H1 (cell line): ENCODE data around the gene LDHB. TPM values are rescaled to one million over a fixed set of nuclear protein-coding genes. Genes with fewer than 3 reads are reported as not detected.
"Not testable (repeated sequence)": the region's sequence is repeated elsewhere in the genome, so short reads cannot be mapped to it uniquely, and the experiment has no call there.

Experiments used
- CTCF ChIA-PET: fragments of 300-600 bp; sonication (Branson Sonifier 250); formaldehyde crosslinking; loops from one replicate; lab custom pipeline; 2021; ENCODE audit not compliant: partially characterized antibody; lab: Charles Lee
- POLR2A ChIA-PET: fragments of 300-600 bp; sonication (Branson Sonifier 250); formaldehyde crosslinking; loops from one replicate; lab custom pipeline; 2021; ENCODE audit warnings: inconsistent platforms; ENCODE audit not compliant: partially characterized antibody; lab: Charles Lee
- DNase-seq, 2 experiments: peaks; one replicate each; pipeline versions ENCODE4 v3.0.0 to v3.0.0-alpha.2; 2010 to 2022; ENCODE audit warnings: low spot score in 2 of 2, low read depth in 1 of 2, mixed read lengths in 1 of 2
- FAIRE-seq: peaks from 2 replicates; lab custom pipeline; 2011; peaks lifted over from hg19 to GRCh38; lab: Jason Lieb, UNC
- H2AFZ ChIP-seq: 2 replicates; pipeline ENCODE4 v1.8.1; 2012; ENCODE audit warnings: low read length, inconsistent platforms
- H2AK5ac ChIP-seq: 2 replicates; pipeline ENCODE4 v1.6.1; 2013; ENCODE audit warnings: low read depth, low read length
- H2BK120ac ChIP-seq: replicated peaks from 2 replicates; pipeline ENCODE3; 2013; ENCODE audit warnings: low read depth, low read length, inconsistent platforms
- H2BK12ac ChIP-seq: 2 replicates; pipeline ENCODE4 v1.6.1; 2013; ENCODE audit warnings: low read depth, low read length
- H2BK15ac ChIP-seq: 2 replicates; pipeline ENCODE4 v1.6.1; 2013; ENCODE audit warnings: low read length
- H2BK20ac ChIP-seq: 2 replicates; pipeline ENCODE4 v1.6.1; 2013; ENCODE audit warnings: low read length
- H2BK5ac ChIP-seq: 2 replicates; pipeline ENCODE4 v1.6.1; 2013; ENCODE audit warnings: low read depth, low read length
- H3K14ac ChIP-seq: 2 replicates; pipeline ENCODE4 v1.6.1; 2013; ENCODE audit warnings: inconsistent platforms; ENCODE audit not compliant: insufficient read length
- H3K18ac ChIP-seq: 2 replicates; pipeline ENCODE4 v1.6.1; 2013; ENCODE audit warnings: low read length; ENCODE audit errors: extremely low read depth
- H3K23ac ChIP-seq: 2 replicates; pipeline ENCODE4 v1.6.1; 2013; ENCODE audit warnings: inconsistent platforms; ENCODE audit not compliant: insufficient read length
- H3K23me2 ChIP-seq: 2 replicates; pipeline ENCODE4 v1.6.1; 2013; ENCODE audit warnings: low read depth, low read length
- H3K27ac ChIP-seq: 2 replicates; pipeline ENCODE4 v1.6.1; 2011; ENCODE audit warnings: low read depth, low read length, inconsistent platforms
- H3K27me3 ChIP-seq, 4 experiments: replicated peaks in 1 of 4; 1 replicate in 1 of 4; 2 replicates in 3 of 4; pipeline versions ENCODE4 v1.6.1 to v1.8.1; 2011 to 2013; ENCODE audit warnings: low read length in 3 of 4, mild to moderate bottlenecking in 3 of 4, inconsistent platforms in 2 of 4, mixed read lengths in 2 of 4, moderate library complexity in 1 of 4; ENCODE audit not compliant: control insufficient read depth in 3 of 4, insufficient read depth in 3 of 4; ENCODE audit errors: extremely low read depth in 1 of 4
- H3K36me3 ChIP-seq, 4 experiments: 2 replicates each; pipeline versions ENCODE4 v1.6.1 to v1.8.1; 2011 to 2013; ENCODE audit warnings: mild to moderate bottlenecking in 4 of 4, low read length in 3 of 4, moderate library complexity in 2 of 4, control low read depth in 1 of 4, inconsistent platforms in 1 of 4; ENCODE audit not compliant: insufficient read depth in 4 of 4, control insufficient read depth in 2 of 4
- H3K4ac ChIP-seq: replicated peaks from 2 replicates; pipeline ENCODE3; 2013; ENCODE audit warnings: low read length, low read depth, mixed read lengths, inconsistent platforms; ENCODE audit not compliant: insufficient read length
- H3K4me1 ChIP-seq, 4 experiments: replicated peaks in 1 of 4; 1 replicate in 1 of 4; 2 replicates in 3 of 4; pipeline versions ENCODE4 v1.6.1 to v1.8.1; 2011 to 2013; ENCODE audit warnings: low read length in 3 of 4, inconsistent platforms in 2 of 4, mixed read lengths in 1 of 4; ENCODE audit not compliant: insufficient read depth in 4 of 4, control insufficient read depth in 3 of 4
- H3K4me2 ChIP-seq, 2 experiments: 2 replicates each; pipeline versions ENCODE4 v1.6.1 to v1.8.1; 2011 to 2013; ENCODE audit warnings: low read depth in 2 of 2, low read length in 2 of 2, control low read depth in 1 of 2, inconsistent platforms in 1 of 2, mild to moderate bottlenecking in 1 of 2; ENCODE audit not compliant: insufficient read depth in 1 of 2
- H3K4me3 ChIP-seq, 4 experiments: fragments of 200-600, 300-600 bp in 1 of 4; sonication (generic), shearing (Covaris generic), sonication (Bioruptor Twin) in 1 of 4; 2 replicates each; pipeline versions ENCODE4 v1.5.1 to v1.8.1; 2011 to 2016; ENCODE audit warnings: low read length in 4 of 4, low read depth in 3 of 4, control low read depth in 2 of 4, inconsistent platforms in 2 of 4, mild to moderate bottlenecking in 2 of 4, mixed read lengths in 1 of 4, moderate library complexity in 1 of 4; ENCODE audit not compliant: insufficient read depth in 2 of 4; ENCODE audit errors: extremely low read depth in 1 of 4
- H3K56ac ChIP-seq: replicated peaks from 2 replicates; pipeline ENCODE3; 2013; ENCODE audit warnings: low read depth, mild to moderate bottlenecking, mixed read lengths, low read length, inconsistent platforms; ENCODE audit not compliant: insufficient read length
- H3K79me1 ChIP-seq: 2 replicates; pipeline ENCODE4 v1.6.1; 2013; ENCODE audit warnings: low read depth, low read length, control low read depth
- H3K79me2 ChIP-seq, 2 experiments: 2 replicates each; pipeline versions ENCODE4 v1.6.1 to v1.8.1; 2012 to 2013; ENCODE audit warnings: low read length in 2 of 2, mild to moderate bottlenecking in 2 of 2, inconsistent platforms in 1 of 2; ENCODE audit not compliant: insufficient read depth in 2 of 2, control insufficient read depth in 1 of 2
- H3K9ac ChIP-seq, 4 experiments: replicated peaks in 1 of 4; 1 replicate in 1 of 4; 2 replicates in 3 of 4; pipeline versions ENCODE4 v1.6.1 to v1.8.1; 2011 to 2013; ENCODE audit warnings: low read depth in 3 of 4, low read length in 3 of 4, control low read depth in 2 of 4, mild to moderate bottlenecking in 2 of 4, moderate library complexity in 2 of 4, inconsistent platforms in 1 of 4; ENCODE audit errors: extremely low read depth in 1 of 4
- H3K9me3 ChIP-seq, 2 experiments: 2 replicates each; pipeline versions ENCODE4 v1.6.1 to v1.8.1; 2012 to 2013; ENCODE audit warnings: mild to moderate bottlenecking in 2 of 2, moderate library complexity in 2 of 2, control low read depth in 1 of 2, inconsistent platforms in 1 of 2, low read depth in 1 of 2, low read length in 1 of 2, mixed read lengths in 1 of 2; ENCODE audit not compliant: insufficient read depth in 2 of 2
- H4K20me1 ChIP-seq, 2 experiments: replicated peaks in 1 of 2; 2 replicates each; pipeline versions ENCODE3 to v1.8.1; 2011 to 2013; ENCODE audit warnings: inconsistent platforms in 2 of 2, low read length in 2 of 2, mild to moderate bottlenecking in 1 of 2; ENCODE audit not compliant: insufficient read depth in 2 of 2, control insufficient read depth in 1 of 2
- H4K5ac ChIP-seq: 2 replicates; pipeline ENCODE4 v1.6.1; 2013; ENCODE audit warnings: low read length, low read depth, mixed read lengths, inconsistent platforms; ENCODE audit not compliant: insufficient read length
- H4K8ac ChIP-seq: 2 replicates; pipeline ENCODE4 v1.8.0; 2013; ENCODE audit warnings: mild to moderate bottlenecking, moderate library complexity, low read length, inconsistent platforms; ENCODE audit not compliant: insufficient read depth; ENCODE audit errors: extremely low read depth
- H4K91ac ChIP-seq: replicated peaks from 2 replicates; pipeline ENCODE3; 2013; ENCODE audit warnings: low read length, mixed read lengths, inconsistent platforms; ENCODE audit not compliant: insufficient read length
- polyA plus RNA-seq, 7 experiments: library from polyadenylated mRNA; depleted of rRNA in 3 of 7; stranded (reverse) in 5 of 7; unstranded in 2 of 7; fragments of >200 nt in 5 of 7; fragments of 200-250 nt in 2 of 7; gene quantifications; 1 replicate in 5 of 7; 2 replicates in 1 of 7; 4 replicates in 1 of 7; pipeline versions ENCODE4 v1.2.1 to v1.2.3, GENCODE V29; 2011 to 2013; ENCODE audit warnings: missing spikeins in 2 of 7, mixed read lengths in 2 of 7
- total RNA-seq: library from RNA; stranded (reverse); fragmentation: NEBNext Ultra II Directional; extraction: Animal tissue kit (Norgen Biotek cat#: 25700); gene quantifications from 2 replicates; pipeline ENCODE4 v1.2.1, GENCODE V29; 2021

LDHB gene
- total and polyA plus RNA-seq, 2 of the 8 experiments (the other 6 are each of a cell fraction or from before 2014, with no cell fraction given) = 1,177 to 1,781 TPM

GRCh38 chr12:21595356-21595755, 62.3 kb downstream of the LDHB start:
- H3K56ac ChIP-seq, POLR2A ChIA-PET, H3K4me3 ChIP-seq, H4K5ac ChIP-seq, H3K14ac ChIP-seq, H3K79me2 ChIP-seq, H2BK20ac ChIP-seq, H3K27me3 ChIP-seq, FAIRE-seq, H3K79me1 ChIP-seq, H3K18ac ChIP-seq, H3K23me2 ChIP-seq, H3K9ac ChIP-seq, H4K91ac ChIP-seq, H2AK5ac ChIP-seq, H4K8ac ChIP-seq, H2BK12ac ChIP-seq, H4K20me1 ChIP-seq, H3K4me1 ChIP-seq, H3K9me3 ChIP-seq, H3K36me3 ChIP-seq, H3K23ac ChIP-seq, H3K4me2 ChIP-seq, H2BK15ac ChIP-seq, H2BK5ac ChIP-seq, H2BK120ac ChIP-seq, H3K27ac ChIP-seq, H3K4ac ChIP-seq: not testable (repeated sequence)
- DNase-seq = peak in 1 of 2 experiments; percentile 9
- CTCF ChIA-PET = interaction anchor here (0.8 kb wide), 1 partner anchor 102 kb away, joined by 3 read pairs; no protein-coding TSS in a partner anchor
- peak overlapping the region; percentile 85; the same call in 1 of the 2 replicates for H2AFZ ChIP-seq
